Panc1 (cell line): Measurements from ENCODE around the gene TBXA2R. TPM values are rescaled to one million over a fixed set of nuclear protein-coding genes. Genes with fewer than 3 reads are reported as not detected.

Experiments used
- ATAC-seq: fragments of 200-7000 bp; cut with Tn5 transposase; 2 replicates; pipeline ENCODE4 v1.9.1; 2020; ENCODE audit warnings: mild to moderate bottlenecking, moderate library complexity
- BruUV-seq: library from RNA; stranded (reverse); fragments of 400-500 nt; replicated peaks from 2 replicates; lab custom pipeline; 2021; lab: Mats Ljungman, UMichigan
- CTCF ChIA-PET: fragments of 300-600 bp; sonication (Branson Sonifier 250); formaldehyde crosslinking; loops from one replicate; lab custom pipeline; 2022; ENCODE audit warnings: antibody characterized with exemption; lab: Charles Lee
- POLR2A ChIA-PET: fragments of 300-600 bp; sonication (Branson Sonifier 250); formaldehyde crosslinking; loops from one replicate; lab custom pipeline; 2022; ENCODE audit warnings: antibody characterized with exemption; lab: Charles Lee
- DNase-seq: peaks from one replicate; pipeline ENCODE4 v3.0.0-alpha.2; 2010; ENCODE audit warnings: low read depth, low spot score
- H3K27ac ChIP-seq: 2 replicates; pipeline ENCODE4 v1.5.1; 2011; ENCODE audit warnings: mild to moderate bottlenecking, low read length, inconsistent platforms
- H3K27me3 ChIP-seq: fragments of 200-500 bp; sonication (Bioruptor generic); 2 replicates; pipeline ENCODE4 v1.6.0; 2014; ENCODE audit warnings: low read length, inconsistent platforms; ENCODE audit not compliant: control insufficient read depth, insufficient read depth
- H3K36me3 ChIP-seq: fragments of 200-500 bp; sonication (Bioruptor generic); 2 replicates; pipeline ENCODE4 v1.5.1; 2014; ENCODE audit warnings: inconsistent platforms, mild to moderate bottlenecking, low read length, moderate library complexity; ENCODE audit not compliant: control insufficient read depth, insufficient read depth
- H3K4me1 ChIP-seq: 2 replicates; pipeline ENCODE4 v1.5.1; 2011; ENCODE audit warnings: inconsistent platforms, mild to moderate bottlenecking, low read length, moderate library complexity; ENCODE audit not compliant: control insufficient read depth, insufficient read depth
- H3K4me3 ChIP-seq, 2 experiments: 2 replicates each; pipeline ENCODE4 v1.5.1; 2011 to 2012; ENCODE audit warnings: low read depth in 2 of 2, low read length in 2 of 2, mild to moderate bottlenecking in 2 of 2, inconsistent platforms in 1 of 2, moderate library complexity in 1 of 2
- H3K9me3 ChIP-seq: fragments of 200-500 bp; sonication (Bioruptor generic); 2 replicates; pipeline ENCODE4 v1.5.1; 2014; ENCODE audit warnings: low read depth, mild to moderate bottlenecking, inconsistent platforms, low read length, moderate library complexity; ENCODE audit not compliant: control insufficient read depth, insufficient read depth
- CTCF ChIP-seq: fragments of 450-650 bp; IDR thresholded peaks from 2 replicates; pipeline ENCODE4 v1.5.1; 2017; ENCODE audit warnings: mild to moderate bottlenecking
- POLR2AphosphoS5 ChIP-seq: IDR thresholded peaks from 2 replicates; pipeline ENCODE4 v1.6.1; 2012; ENCODE audit warnings: mild to moderate bottlenecking, low read depth, low read length, moderate library complexity
- REST ChIP-seq, 2 experiments: IDR thresholded peaks; 2 replicates each; pipeline ENCODE4 v1.6.1; 2011 to 2012; ENCODE audit warnings: low read depth in 2 of 2, control low read depth in 1 of 2, low read length in 1 of 2, mild to moderate bottlenecking in 1 of 2, moderate library complexity in 1 of 2; ENCODE audit not compliant: insufficient read depth in 1 of 2
- SIN3A ChIP-seq: IDR thresholded peaks from 2 replicates; pipeline ENCODE4 v1.6.1; 2012; ENCODE audit warnings: low read depth, mild to moderate bottlenecking, low read length, moderate library complexity, borderline replicate concordance; ENCODE audit not compliant: insufficient read depth
- TCF7L2 ChIP-seq: IDR thresholded peaks from 2 replicates; pipeline ENCODE4 v1.6.1; 2011; ENCODE audit warnings: mild to moderate bottlenecking, low read depth, low read length, inconsistent platforms
- in situ Hi-C: cut with HindIII; loops from 2 replicates; pipeline ENCODE4 v1.10.0; 2016; ENCODE audit warnings: low sequenced_read_pairs, low pct_unique_long_range_greater_than_20kb
- intact Hi-C: fragments of 100-400 bp; cut with micrococcal nuclease; formaldehyde crosslinking; loops from one replicate; pipeline ENCODE4 v1.10.0; 2022; ENCODE audit not compliant: unreplicated experiment
- total RNA-seq: library from RNA; stranded (reverse); gene quantifications from one replicate; pipeline ENCODE4 v1.2.1, GENCODE V29; 2021; ENCODE audit not compliant: unreplicated experiment

TBXA2R gene
- total RNA-seq, 1 experiment from 2014 or later = 5.2 TPM

GRCh38 chr19:3575260-3575741, 31.4 kb downstream of the TBXA2R start:
- CTCF ChIA-PET = no interaction called here
- intact Hi-C loops = no loop called here
- in situ Hi-C loops = no loop called here
- no peak for ATAC-seq
- BruUV-seq = no TSS peak
- DNase-seq = no peak
- no peak for TF ChIP-seq TCF7L2
- peak; percentile 75; the same call in 1 of the 2 replicates for TF ChIP-seq CTCF
- no peak for TF ChIP-seq REST (IDR thresholded peaks at IDR 0.05; ENCODE audit: insufficient read depth in 1 of 2, low read depth in 2 of 2, low read length in 1 of 2)
- no peak for TF ChIP-seq SIN3A
- no peak for TF ChIP-seq POLR2AphosphoS5
- no peaks in the 10 kb centered on the region for H3K9me3 ChIP-seq
- H3K36me3 ChIP-seq = peaks cover 4% of the 10 kb centered on the region; the same call in 1 of the 2 replicates
- POLR2A ChIA-PET = interaction anchor here (0.7 kb wide), 1 partner anchor 168 kb away, joined by 7 read pairs; no protein-coding TSS in a partner anchor
- H3K27ac ChIP-seq = no peak overlapping the region
- H3K4me1 ChIP-seq = peaks cover 4% of the 10 kb centered on the region; the same call in 1 of the 2 replicates
- H3K4me3 ChIP-seq = no peak overlapping the region
- H3K27me3 ChIP-seq = no peaks in the 10 kb centered on the region

- Histone ChIP-seq H3K4me1 (peaks cover 4% of the 10 kb centered on the region; the same call in 1 of the 2 replicates), H3K36me3 (peaks cover 4% of the 10 kb centered on the region; the same call in 1 of the 2 replicates), H3K4me3 (peak overlapping the region; percentile 74 to 82), H3K27ac (no peak overlapping the region), H3K9me3 (no peaks in the 10 kb centered on the region), H3K27me3 (no peaks in the 10 kb centered on the region)
- ChIA-PET POLR2A (no interaction called here), CTCF (no interaction called here)
- in situ Hi-C loops (no loop called here), intact Hi-C loops (no loop called here)
- ATAC-seq (peak; percentile 69), DNase-seq (peak; percentile 55)
- no peak for TF ChIP-seq CTCF
- no TSS peak for BruUV-seq
Observed at GRCh38 chr19:3573858-3574637, 32.6 kb downstream of the TBXA2R start.
